Stimulated activated CD8-positive, alpha-beta memory T cell treated with anti-CD3 and anti-CD28 coated beads, Interleukin-2, amount 100 ng/mL, for 48 hours (primary cell): Measurements from ENCODE around the gene PTGFRN.

Experiments
- DNase-seq, 2 donors: peaks; one replicate each; pipeline ENCODE4 v3.0.0-alpha.2; 2020; ENCODE audit warnings: low read depth in 2 of 2

Gene PTGFRN

GRCh38 chr1:117033772-117034171 is 124.1 kb downstream of the PTGFRN start:
- no peak for DNase-seq

DNA sequence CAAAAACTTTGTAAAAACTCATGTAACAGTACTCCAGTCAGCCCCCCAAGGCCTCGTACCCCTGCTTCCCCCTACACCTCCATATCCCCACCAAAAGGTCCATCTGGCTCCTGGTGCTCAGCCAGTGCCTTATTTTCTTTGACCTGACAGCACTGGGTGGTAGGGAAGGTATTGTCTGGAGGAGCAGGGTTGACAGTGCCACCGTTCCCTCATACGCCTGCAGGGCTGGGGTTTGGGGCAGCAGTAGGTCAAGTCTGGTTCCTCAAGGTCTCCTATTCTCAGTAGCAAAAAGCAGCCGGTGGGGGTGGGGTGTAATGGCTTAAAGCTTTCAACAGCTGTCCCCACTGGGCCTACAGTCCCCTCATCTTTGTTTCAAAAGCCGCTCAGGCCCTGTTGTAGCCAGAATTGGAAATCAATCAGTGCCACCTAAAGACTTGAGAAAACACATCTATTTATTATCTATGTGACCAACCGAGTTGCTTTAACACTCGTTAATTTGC is 125.1 kb downstream of the PTGFRN start:
- DNase-seq = no peak

DNA sequence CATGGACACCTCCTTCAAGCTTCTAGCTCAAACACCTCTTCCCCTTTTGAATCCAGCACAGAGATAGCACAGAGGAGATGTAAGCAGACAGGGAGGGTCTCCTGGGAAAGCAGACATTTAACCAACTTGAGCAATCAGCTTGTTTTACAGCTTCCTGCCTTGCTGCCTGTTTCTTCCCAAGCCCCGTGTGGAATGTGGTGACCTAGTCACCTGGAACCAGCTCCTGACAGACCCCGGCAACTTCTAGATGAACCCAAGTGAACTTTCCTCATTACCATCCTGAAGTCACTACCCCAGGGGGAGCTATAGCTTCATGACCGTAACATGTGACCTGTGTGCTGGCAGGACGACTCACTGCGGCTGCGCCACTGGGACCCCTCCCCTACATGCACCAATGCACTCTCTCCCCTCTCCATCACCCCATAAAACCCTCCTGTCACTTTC is 126.3 kb downstream of the PTGFRN start:
- DNase-seq = no peak

GRCh38 chr1:117037802-117038201 is 128.1 kb downstream of the PTGFRN start:
- no peak for DNase-seq

DNA sequence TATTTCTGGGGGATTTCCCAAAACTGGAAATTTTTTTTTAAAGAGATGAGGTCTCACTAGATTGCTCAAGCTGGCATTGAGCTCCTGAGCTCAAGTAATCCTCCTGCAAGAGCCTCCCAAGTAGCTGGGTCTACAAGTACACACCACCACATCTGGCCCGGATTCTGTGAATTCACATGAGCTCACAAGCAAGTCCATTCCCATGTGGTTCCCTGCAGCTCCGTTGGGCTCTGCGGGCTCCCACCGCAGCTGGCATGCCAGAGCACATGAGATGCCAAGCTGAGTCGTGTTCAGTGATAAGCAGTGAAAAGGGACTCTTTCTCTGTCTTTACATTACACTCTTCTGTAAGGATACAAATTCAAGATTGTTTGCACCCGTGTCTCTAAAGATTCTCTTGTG is 128.5 kb downstream of the PTGFRN start:
- DNase-seq = no peak
